PC-9 (cell line): ENCODE measurements around the gene TLR8. TPM values are rescaled to one million over a fixed set of nuclear protein-coding genes. Genes with fewer than 3 reads are reported as not detected.
A peak's percentile ranks its signal among the peaks of the same experiment; 100 is the strongest.

Experiments used
- BruUV-seq: library from RNA; stranded (reverse); fragments of 400-500 nt; replicated peaks from 2 replicates; lab custom pipeline; 2021; lab: Mats Ljungman, UMichigan
- CTCF ChIA-PET: fragments of 300-600 bp; sonication (Branson Sonifier 250); formaldehyde crosslinking; loops from one replicate; lab custom pipeline; 2022; ENCODE audit warnings: antibody characterized with exemption; lab: Charles Lee
- POLR2A ChIA-PET: fragments of 300-600 bp; sonication (Branson Sonifier 250); formaldehyde crosslinking; loops from one replicate; lab custom pipeline; 2022; ENCODE audit warnings: antibody characterized with exemption; ENCODE audit not compliant: unreplicated experiment; lab: Charles Lee
- DNase-seq, 2 experiments: peaks; one replicate each; pipeline versions ENCODE4 v3.0.0 to v3.0.0-alpha.2; 2015 to 2022; ENCODE audit warnings: mixed read lengths in 1 of 2
- H2AFZ ChIP-seq: fragments of 200-600 bp; sonication (generic); 2 replicates; pipeline ENCODE4 v1.8.1; 2017; ENCODE audit warnings: antibody characterized with exemption
- H3F3A ChIP-seq: fragments of 200-600 bp; sonication (generic); 2 replicates; pipeline ENCODE4 v1.8.1; 2017; ENCODE audit warnings: antibody characterized with exemption, mild to moderate bottlenecking, low read depth; ENCODE audit not compliant: insufficient read depth
- H3K27ac ChIP-seq: fragments of 200-600 bp; sonication (generic); 2 replicates; pipeline ENCODE4 v1.6.1; 2016; ENCODE audit warnings: mixed run types
- H3K27me3 ChIP-seq: fragments of 200-600 bp; sonication (generic); 2 replicates; pipeline ENCODE4 v1.6.1; 2016; ENCODE audit warnings: low read depth, mixed run types; ENCODE audit not compliant: insufficient read depth
- H3K36me3 ChIP-seq: fragments of 200-600 bp; sonication (generic); 2 replicates; pipeline ENCODE4 v1.6.1; 2016; ENCODE audit warnings: low read depth, mixed run types
- H3K4me1 ChIP-seq: fragments of 200-600 bp; sonication (generic); replicated peaks from 2 replicates; pipeline ENCODE4 v1.6.1; 2016; ENCODE audit warnings: mixed run types; ENCODE audit not compliant: insufficient read depth
- H3K4me2 ChIP-seq: fragments of 200-600 bp; sonication (generic); 2 replicates; pipeline ENCODE4 v1.6.1; 2017; ENCODE audit warnings: mixed run types
- H3K4me3 ChIP-seq: fragments of 200-600 bp; sonication (generic); 2 replicates; pipeline ENCODE4 v1.6.1; 2016; ENCODE audit warnings: mixed run types
- H3K79me2 ChIP-seq: fragments of 200-600 bp; sonication (generic); 2 replicates; pipeline ENCODE4 v1.6.1; 2017; ENCODE audit warnings: low read depth, mixed run types
- H3K9me2 ChIP-seq: fragments of 200-600 bp; sonication (generic); 2 replicates; pipeline ENCODE4 v1.8.1; 2017; ENCODE audit warnings: mild to moderate bottlenecking; ENCODE audit not compliant: insufficient read depth
- H3K9me3 ChIP-seq: fragments of 200-600 bp; sonication (generic); 2 replicates; pipeline ENCODE4 v1.8.1; 2016; ENCODE audit warnings: low read depth; ENCODE audit not compliant: insufficient read depth
- H4K20me1 ChIP-seq: fragments of 200-600 bp; sonication (generic); 2 replicates; pipeline ENCODE4 v1.8.1; 2017; ENCODE audit not compliant: insufficient read depth
- CTCF ChIP-seq: fragments of 200-600 bp; sonication (generic); conservative IDR thresholded peaks from 2 replicates; pipeline ENCODE4 v1.6.1; 2017; ENCODE audit warnings: mixed run types, antibody characterized with exemption, mild to moderate bottlenecking, moderate library complexity
- EZH2 ChIP-seq: fragments of 200-600 bp; sonication (generic); IDR thresholded peaks from 2 replicates; pipeline ENCODE4 v1.8.0; 2017; ENCODE audit warnings: antibody characterized with exemption, low read depth
- intact Hi-C: fragments of 100-400 bp; cut with micrococcal nuclease; formaldehyde crosslinking; loops from one replicate; pipeline ENCODE4 v1.10.0; 2022; ENCODE audit not compliant: unreplicated experiment
- total RNA-seq: library from RNA; stranded (reverse); gene quantifications from 2 replicates; pipeline ENCODE4 v1.2.3, GENCODE V29; 2021

The TLR8 gene
- total RNA-seq, 1 experiment from 2014 or later: not detected

- H3K9me2 ChIP-seq: no peaks in the 10 kb centered on the region
- H3K4me2 ChIP-seq: peak overlapping the region; percentile 34; the same call in 1 of the 2 replicates
- no TSS peak for BruUV-seq
- H3F3A ChIP-seq: no peaks in the 10 kb centered on the region
- H3K27ac ChIP-seq: no peak overlapping the region
- no peaks in the 10 kb centered on the region for H3K27me3 ChIP-seq
- ChIA-PET CTCF (interaction anchor here (0.8 kb wide), 1 partner anchor 11 kb away, joined by 7 read pairs; no protein-coding TSS in a partner anchor), POLR2A (no interaction called here)
- TF ChIP-seq CTCF (peak; percentile 73), EZH2 (no peak)
- intact Hi-C loops: loop anchor here (1.0 to 5.0 kb wide), 4 partner anchors 46 to 587 kb away; no protein-coding TSS in a partner anchor
- DNase-seq: peak; percentile 52 to 57
- H3K4me1 ChIP-seq: no peaks in the 10 kb centered on the region
- no peaks in the 10 kb centered on the region for H4K20me1 ChIP-seq
- no peak overlapping the region for H3K4me3 ChIP-seq
- no peaks in the 10 kb centered on the region for H3K36me3 ChIP-seq
- no peaks in the 10 kb centered on the region for H3K79me2 ChIP-seq
- no peaks in the 10 kb centered on the region for H3K9me3 ChIP-seq
- no peak overlapping the region for H2AFZ ChIP-seq
These were observed 4.9 kb upstream of the TLR8 start for GRCh38 chrX:12901486-12901885.

- intact Hi-C loops: loop anchor here (5.0 kb wide), 2 partner anchors 44 to 201 kb away; no protein-coding TSS in a partner anchor
- H2AFZ ChIP-seq: no peak overlapping the region
- H3F3A ChIP-seq: no peaks in the 10 kb centered on the region
These were observed 2.8 kb upstream of the TLR8 start for GRCh38 chrX:12903646-12904045.

DNA sequence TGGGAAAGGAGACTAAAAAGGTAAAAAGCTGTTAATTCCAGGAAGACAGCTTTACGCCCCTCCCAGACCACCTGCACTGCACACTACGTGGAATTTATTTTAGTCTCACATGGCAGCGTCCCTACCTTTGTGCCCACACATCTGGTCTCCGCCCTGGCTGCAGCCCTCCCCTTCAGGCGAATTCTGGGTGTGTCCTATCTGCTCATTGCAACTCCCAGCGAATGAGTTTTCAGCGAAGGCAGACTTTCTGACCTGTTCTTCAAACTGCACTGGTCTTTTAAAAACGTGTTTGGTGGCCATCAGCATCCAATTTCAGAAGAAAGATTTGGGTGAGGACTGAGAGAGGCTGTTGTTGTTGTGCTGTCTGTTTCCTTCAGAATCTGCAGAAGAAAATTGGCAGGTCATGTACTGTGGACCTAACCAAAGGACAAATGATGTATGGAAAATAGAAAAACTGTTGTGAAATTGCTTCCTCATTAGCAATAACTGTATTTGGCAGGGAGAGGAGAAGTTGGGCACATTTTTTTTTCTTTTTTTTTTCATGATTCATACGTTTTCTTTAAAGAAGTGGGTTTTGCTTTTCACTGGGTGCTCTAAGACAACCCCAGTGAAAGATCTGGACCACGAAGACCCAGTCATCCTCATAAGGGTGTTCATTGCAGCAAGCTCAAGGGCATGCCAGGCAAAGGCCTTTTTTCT, 4.2 kb downstream of the TLR8 start:
- Histone ChIP-seq H2AFZ (no peak overlapping the region), H3K27ac (no peak overlapping the region), H3K36me3 (no peaks in the 10 kb centered on the region), H3K27me3 (no peaks in the 10 kb centered on the region), H3K4me3 (no peak overlapping the region), H3K9me2 (no peaks in the 10 kb centered on the region), H3K4me2 (no peak overlapping the region), H3F3A (no peaks in the 10 kb centered on the region), H4K20me1 (no peaks in the 10 kb centered on the region), H3K79me2 (no peaks in the 10 kb centered on the region), H3K4me1 (no peaks in the 10 kb centered on the region), H3K9me3 (no peaks in the 10 kb centered on the region)
- no TSS peak for BruUV-seq
- POLR2A ChIA-PET: no interaction called here
- no peak for DNase-seq
- TF ChIP-seq EZH2 (no peak), CTCF (no peak)
- intact Hi-C loops: no loop called here
- CTCF ChIA-PET: no interaction called here

More at GRCh38 chrX:12903646-12904045, 2.8 kb upstream of the TLR8 start:
- TF ChIP-seq EZH2: no peak
- TF ChIP-seq CTCF: no peak
- no peaks in the 10 kb centered on the region for H3K36me3 ChIP-seq
- no peak overlapping the region for H3K4me3 ChIP-seq
- H3K27ac ChIP-seq: no peak overlapping the region
- no peaks in the 10 kb centered on the region for H3K9me2 ChIP-seq
- no peaks in the 10 kb centered on the region for H4K20me1 ChIP-seq
- H3K4me1 ChIP-seq: no peaks in the 10 kb centered on the region
- BruUV-seq: no TSS peak
- no peaks in the 10 kb centered on the region for H3K27me3 ChIP-seq
- no peaks in the 10 kb centered on the region for H3K79me2 ChIP-seq
- no peak overlapping the region for H3K4me2 ChIP-seq
- DNase-seq: no peak
- ChIA-PET CTCF (no interaction called here), POLR2A (no interaction called here)
- H3K9me3 ChIP-seq: no peaks in the 10 kb centered on the region
